Measurements from ENCODE around the gene DNAH9. TPM values are rescaled to one million over a fixed set of nuclear protein-coding genes. Genes with fewer than 3 reads are reported as not detected.

Gene DNAH9
- total and polyA plus RNA-seq, 2 of the 8 experiments (the other 6 are each of a cell fraction or from before 2014, with no cell fraction given), result 0.21 to 0.86 TPM

- DNase-seq (ENCODE audit: low read depth in 1 of 2, low spot score in 2 of 2) (no peak), FAIRE-seq (no peak)
- Histone ChIP-seq H2AFZ (ENCODE audit: low read length) (no peak overlapping the region), H3K18ac (ENCODE audit: extremely low read depth, low read length) (no peak overlapping the region), H3K4me2 (ENCODE audit: insufficient read depth in 1 of 2, low read depth in 2 of 2, low read length in 2 of 2) (no peak overlapping the region), H3K79me2 (ENCODE audit: control insufficient read depth in 1 of 2, insufficient read depth in 2 of 2, low read length in 2 of 2) (no peaks in the 10 kb centered on the region), H4K8ac (ENCODE audit: extremely low read depth, insufficient read depth, low read length) (no peak overlapping the region), H3K9ac (replicated peaks in 1 of 4; ENCODE audit: extremely low read depth in 1 of 4, low read depth in 3 of 4, low read length in 3 of 4) (no peak overlapping the region), H3K56ac (replicated peaks; ENCODE audit: insufficient read length, low read depth, low read length) (no peak overlapping the region), H3K79me1 (ENCODE audit: low read depth, low read length) (no peaks in the 10 kb centered on the region; the same call in 1 of the 2 replicates), H2BK20ac (ENCODE audit: low read length) (no peak overlapping the region), H4K20me1 (replicated peaks in 1 of 2; ENCODE audit: control insufficient read depth in 1 of 2, insufficient read depth in 2 of 2, low read length in 2 of 2) (no peaks in the 10 kb centered on the region), H3K23me2 (ENCODE audit: low read depth, low read length) (no peaks in the 10 kb centered on the region), H3K9me3 (ENCODE audit: insufficient read depth in 2 of 2, low read depth in 1 of 2, low read length in 1 of 2) (no peaks in the 10 kb centered on the region), H3K27ac (ENCODE audit: low read depth, low read length) (no peak overlapping the region), H2BK15ac (ENCODE audit: low read length) (no peak overlapping the region), H2BK12ac (ENCODE audit: low read depth, low read length) (no peak overlapping the region), H3K36me3 (ENCODE audit: control insufficient read depth in 2 of 4, insufficient read depth in 4 of 4, low read length in 3 of 4) (no peaks in the 10 kb centered on the region), H4K5ac (ENCODE audit: insufficient read length, low read depth, low read length) (no peak overlapping the region), H3K4me3 (ENCODE audit: extremely low read depth in 1 of 4, insufficient read depth in 2 of 4, low read depth in 3 of 4, low read length in 4 of 4) (no peak overlapping the region), H3K14ac (ENCODE audit: insufficient read length) (no peak overlapping the region), H3K4me1 (replicated peaks in 1 of 4; ENCODE audit: control insufficient read depth in 3 of 4, insufficient read depth in 4 of 4, low read length in 3 of 4) (no peaks in the 10 kb centered on the region), H2BK120ac (replicated peaks; ENCODE audit: low read depth, low read length) (no peak overlapping the region), H4K91ac (replicated peaks; ENCODE audit: insufficient read length, low read length) (no peak overlapping the region), H3K4ac (replicated peaks; ENCODE audit: insufficient read length, low read depth, low read length) (no peak overlapping the region), H3K23ac (ENCODE audit: insufficient read length) (no peak overlapping the region), H2AK5ac (ENCODE audit: low read depth, low read length) (no peak overlapping the region), H2BK5ac (ENCODE audit: low read depth, low read length) (no peak overlapping the region), H3K27me3 (replicated peaks in 1 of 4; ENCODE audit: control insufficient read depth in 3 of 4, extremely low read depth in 1 of 4, insufficient read depth in 3 of 4, low read length in 3 of 4) (no peaks in the 10 kb centered on the region)
- POLR2A ChIA-PET (ENCODE audit: partially characterized antibody), result no interaction called here
- CTCF ChIA-PET (ENCODE audit: partially characterized antibody), result no interaction called here
- no peak for TF ChIP-seq SIN3A (conservative IDR thresholded peaks at IDR 0.05 in 1 of 2, IDR thresholded peaks at IDR 0.05 in 1 of 2; ENCODE audit: low read depth in 1 of 2, low read length in 2 of 2)
- TF ChIP-seq HDAC2 (IDR thresholded peaks at IDR 0.05; ENCODE audit: borderline replicate concordance in 1 of 2, low read depth in 2 of 2, low read length in 2 of 2), result no peak
- TF ChIP-seq RNF2 (IDR thresholded peaks at IDR 0.05; ENCODE audit: borderline replicate concordance, low read depth, low read length, missing control alignments, poor library complexity, severe bottlenecking), result no peak
- TF ChIP-seq KDM1A (IDR thresholded peaks at IDR 0.05; ENCODE audit: borderline replicate concordance, low read length), result no peak
- 62% methylated on average over 6 of the region's 6 CpGs; no CpG with 5 or more reads in 1 of the 2 experiments for WGBS, 2 experiments (ENCODE audit: extremely low coverage in 1 of 2, insufficient coverage in 1 of 2, insufficient read length in 1 of 2, insufficient replicate concordance in 2 of 2, low coverage in 1 of 2, low lambda C conversion rate in 2 of 2, missing lambda C conversion rate in 1 of 2)
Observed at GRCh38 chr17:11624976-11625375, 26.7 kb downstream of the DNAH9 start.

Data from H1 (cell line).